CD4-positive, alpha-beta T cell treated with Interleukin-17A for 4 hours (primary cell): ENCODE measurements around the gene TCIRG1.

Source experiments
- DNase-seq: peaks from one replicate; pipeline ENCODE4 v3.0.0-alpha.2; 2020; ENCODE audit warnings: mixed read lengths

The TCIRG1 gene

GRCh38 chr11:68096962-68097361 is 58.1 kb downstream of the TCIRG1 start:
- no peak for DNase-seq

GRCh38 chr11:68099057-68099456 is 60.2 kb downstream of the TCIRG1 start:
- DNase-seq: no peak

GRCh38 chr11:68099474-68100405 is 60.9 kb downstream of the TCIRG1 start:
- peak; percentile 60 for DNase-seq
